Measurements from ENCODE around the gene OR5M8. TPM values are rescaled to one million over a fixed set of nuclear protein-coding genes. Genes with fewer than 3 reads are reported as not detected.

The OR5M8 gene
- total RNA-seq, 2 experiments from 2014 or later = not detected

Other genes with a start within 250 kb of the OR5M8 start
- not detected for gene OR5T3, start 239.1 kb downstream of the OR5M8 start, total RNA-seq
- not detected for gene OR5T1, start 217.2 kb downstream of the OR5M8 start, total RNA-seq
- not detected for gene OR8H1, start 199.1 kb downstream of the OR5M8 start, total RNA-seq
- gene OR8K3, start 176.2 kb downstream of the OR5M8 start, total RNA-seq = not detected
- not detected for gene OR8K1, start 145.3 kb downstream of the OR5M8 start, total RNA-seq
- gene OR8J1, start 137.1 kb downstream of the OR5M8 start, total RNA-seq = not detected
- not detected for gene OR8U1, start 115.7 kb downstream of the OR5M8 start, total RNA-seq
- not detected for gene OR5AL1, start 78.7 kb downstream of the OR5M8 start, total RNA-seq
- gene OR5M3, start 18.0 kb downstream of the OR5M8 start, total RNA-seq = not detected
- not detected for gene OR5M11, start 51.9 kb upstream of the OR5M8 start, total RNA-seq
- gene OR5M10, start 86.4 kb upstream of the OR5M8 start, total RNA-seq = not detected
- not detected for gene OR5M1, start 123.5 kb upstream of the OR5M8 start, total RNA-seq
- gene OR5AP2, start 151.1 kb upstream of the OR5M8 start, total RNA-seq = not detected
- not detected for gene OR5AR1, start 172.3 kb upstream of the OR5M8 start, total RNA-seq
- not detected for gene OR9G1, start 207.7 kb upstream of the OR5M8 start, total RNA-seq